Measurements from ENCODE around the gene CRYBB1. TPM values are rescaled to one million over a fixed set of nuclear protein-coding genes. Genes with fewer than 3 reads are reported as not detected.

Gene CRYBB1
- total and polyA plus RNA-seq, 4 donors, result 0.17 to 2.3 (median 0.32) TPM; not detected in 1

DNA sequence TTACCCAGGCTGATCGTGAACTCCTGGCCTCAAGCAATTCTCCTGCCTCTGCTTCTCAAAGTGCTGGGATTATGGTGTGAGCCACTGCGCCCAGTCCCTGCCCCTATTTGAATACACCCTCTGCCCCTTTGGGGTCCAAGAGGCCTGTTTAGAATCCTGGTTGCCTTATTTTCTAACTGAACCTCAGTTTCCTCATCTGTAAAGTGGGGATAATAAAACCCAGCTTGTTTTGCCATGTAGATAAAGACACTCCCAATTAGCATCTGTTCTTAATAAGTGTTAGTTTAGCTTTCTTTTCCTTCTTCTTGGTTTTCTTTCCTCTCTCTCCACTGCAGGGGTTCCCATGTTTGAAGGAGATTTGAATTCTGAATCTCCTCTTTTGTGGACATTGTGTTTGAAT, 44.3 kb upstream of the CRYBB1 start:
- H3K27ac ChIP-seq (ENCODE audit: low read depth in 1 of 2, low read length in 2 of 2), result no peak overlapping the region
- 84% methylated on average over 2 of the region's 2 CpGs for WGBS
- TF ChIP-seq, protein P1, sequence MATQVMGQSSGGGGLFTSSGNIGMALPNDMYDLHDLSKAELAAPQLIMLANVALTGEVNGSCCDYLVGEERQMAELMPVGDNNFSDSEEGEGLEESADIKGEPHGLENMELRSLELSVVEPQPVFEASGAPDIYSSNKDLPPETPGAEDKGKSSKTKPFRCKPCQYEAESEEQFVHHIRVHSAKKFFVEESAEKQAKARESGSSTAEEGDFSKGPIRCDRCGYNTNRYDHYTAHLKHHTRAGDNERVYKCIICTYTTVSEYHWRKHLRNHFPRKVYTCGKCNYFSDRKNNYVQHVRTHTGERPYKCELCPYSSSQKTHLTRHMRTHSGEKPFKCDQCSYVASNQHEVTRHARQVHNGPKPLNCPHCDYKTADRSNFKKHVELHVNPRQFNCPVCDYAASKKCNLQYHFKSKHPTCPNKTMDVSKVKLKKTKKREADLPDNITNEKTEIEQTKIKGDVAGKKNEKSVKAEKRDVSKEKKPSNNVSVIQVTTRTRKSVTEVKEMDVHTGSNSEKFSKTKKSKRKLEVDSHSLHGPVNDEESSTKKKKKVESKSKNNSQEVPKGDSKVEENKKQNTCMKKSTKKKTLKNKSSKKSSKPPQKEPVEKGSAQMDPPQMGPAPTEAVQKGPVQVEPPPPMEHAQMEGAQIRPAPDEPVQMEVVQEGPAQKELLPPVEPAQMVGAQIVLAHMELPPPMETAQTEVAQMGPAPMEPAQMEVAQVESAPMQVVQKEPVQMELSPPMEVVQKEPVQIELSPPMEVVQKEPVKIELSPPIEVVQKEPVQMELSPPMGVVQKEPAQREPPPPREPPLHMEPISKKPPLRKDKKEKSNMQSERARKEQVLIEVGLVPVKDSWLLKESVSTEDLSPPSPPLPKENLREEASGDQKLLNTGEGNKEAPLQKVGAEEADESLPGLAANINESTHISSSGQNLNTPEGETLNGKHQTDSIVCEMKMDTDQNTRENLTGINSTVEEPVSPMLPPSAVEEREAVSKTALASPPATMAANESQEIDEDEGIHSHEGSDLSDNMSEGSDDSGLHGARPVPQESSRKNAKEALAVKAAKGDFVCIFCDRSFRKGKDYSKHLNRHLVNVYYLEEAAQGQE (IDR thresholded peaks at IDR 0.05), result no peak
- H3K9me3 ChIP-seq (ENCODE audit: control insufficient read depth in 4 of 4, low read length in 3 of 4), result no peaks in the 10 kb centered on the region
- no peak for DNase-seq (ENCODE audit: low spot score)
- peaks cover 0 to 8% (median 2%) of the 10 kb centered on the region in 4 donors for H3K27me3 ChIP-seq (ENCODE audit: control insufficient read depth in 4 of 4, insufficient read depth in 4 of 4, low read length in 3 of 4)
- no peak overlapping the region for H3K9ac ChIP-seq (ENCODE audit: low read depth in 1 of 2, low read length in 2 of 2)
- no peak overlapping the region for H3K4me3 ChIP-seq (ENCODE audit: low read depth in 1 of 3, low read length in 3 of 3)
- H3K4me1 ChIP-seq (ENCODE audit: control insufficient read depth in 4 of 4, insufficient read depth in 4 of 4, low read length in 3 of 4), result peaks cover 0 to 4% (median 3%) of the 10 kb centered on the region in 4 donors
- no peaks in the 10 kb centered on the region for H3K36me3 ChIP-seq (ENCODE audit: control insufficient read depth in 4 of 4, insufficient read depth in 3 of 4, low read depth in 1 of 4, low read length in 3 of 4)

DNA sequence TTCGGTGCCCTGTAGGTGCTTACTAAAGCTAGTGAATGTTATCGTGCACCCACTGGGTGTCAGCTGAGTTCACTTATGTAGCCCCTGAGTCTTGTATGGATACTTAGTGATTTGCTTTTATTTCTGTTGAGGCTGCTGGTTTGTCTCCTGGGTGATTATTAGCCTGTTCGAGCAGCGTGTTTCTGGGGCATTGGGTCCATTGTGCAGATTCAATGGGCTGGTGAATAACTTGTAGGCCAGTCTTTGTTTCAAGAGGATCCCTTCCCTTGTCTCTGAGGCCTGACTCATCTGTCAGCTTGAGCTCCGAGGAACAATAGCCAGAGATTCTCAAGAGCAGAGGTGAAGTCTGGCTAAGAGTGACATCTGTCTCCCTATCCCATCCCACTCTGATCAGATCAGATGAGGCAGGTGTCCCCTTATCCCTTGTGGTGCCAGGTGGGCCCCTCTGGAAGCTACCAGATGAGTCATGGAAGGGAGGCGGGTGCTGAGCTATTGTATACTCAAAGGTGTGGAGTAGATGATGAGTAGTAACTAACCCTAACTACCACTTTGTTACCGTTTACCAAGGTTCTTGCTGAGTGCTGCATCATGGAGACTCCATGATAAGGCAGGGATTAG, 43.2 kb upstream of the CRYBB1 start:
- Histone ChIP-seq H3K9ac (ENCODE audit: low read depth in 1 of 2, low read length in 2 of 2) (no peak overlapping the region), H3K27me3 (ENCODE audit: control insufficient read depth in 4 of 4, insufficient read depth in 4 of 4, low read length in 3 of 4) (peaks cover 0 to 8% (median 4%) of the 10 kb centered on the region in 4 donors), H3K4me1 (ENCODE audit: control insufficient read depth in 4 of 4, insufficient read depth in 4 of 4, low read length in 3 of 4) (peaks cover 0 to 4% (median 3%) of the 10 kb centered on the region in 4 donors), H3K4me3 (ENCODE audit: low read depth in 1 of 3, low read length in 3 of 3) (no peak overlapping the region), H3K36me3 (ENCODE audit: control insufficient read depth in 4 of 4, insufficient read depth in 3 of 4, low read depth in 1 of 4, low read length in 3 of 4) (no peaks in the 10 kb centered on the region), H3K27ac (ENCODE audit: low read depth in 1 of 2, low read length in 2 of 2) (no peak overlapping the region), H3K9me3 (ENCODE audit: control insufficient read depth in 4 of 4, low read length in 3 of 4) (no peaks in the 10 kb centered on the region)
- TF ChIP-seq YY1 (IDR thresholded peaks at IDR 0.05) (no peak), FOXA1 (IDR thresholded peaks at IDR 0.05) (no peak), HNF4G (IDR thresholded peaks at IDR 0.05) (no peak), SP1 (IDR thresholded peaks at IDR 0.05) (no peak)
- TF ChIP-seq, protein P2, sequence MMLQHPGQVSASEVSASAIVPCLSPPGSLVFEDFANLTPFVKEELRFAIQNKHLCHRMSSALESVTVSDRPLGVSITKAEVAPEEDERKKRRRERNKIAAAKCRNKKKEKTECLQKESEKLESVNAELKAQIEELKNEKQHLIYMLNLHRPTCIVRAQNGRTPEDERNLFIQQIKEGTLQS (IDR thresholded peaks at IDR 0.05), result no peak
- no peak for DNase-seq (ENCODE audit: low spot score)
- WGBS, result 66% methylated on average over 7 of the region's 7 CpGs

DNA sequence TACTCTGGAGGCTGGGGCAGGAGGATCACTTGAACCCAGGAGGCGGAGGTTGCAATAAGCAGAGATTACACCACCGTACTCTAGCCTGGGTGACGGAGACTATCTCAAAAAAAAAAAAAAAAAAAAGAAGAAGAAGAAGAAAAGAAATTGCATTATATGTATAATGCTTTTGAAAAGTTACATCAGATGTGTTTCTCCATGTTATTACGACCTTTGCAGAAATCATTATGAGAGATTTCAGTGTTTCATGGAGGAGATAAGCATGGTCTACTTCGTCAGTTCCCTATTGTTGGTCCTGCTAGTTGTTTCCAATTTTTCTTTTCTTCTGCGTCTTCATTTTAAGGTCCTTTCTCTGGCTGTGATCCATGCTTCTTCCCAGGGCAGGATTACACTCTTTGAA, 42.5 kb upstream of the CRYBB1 start:
- TF ChIP-seq, protein P3, sequence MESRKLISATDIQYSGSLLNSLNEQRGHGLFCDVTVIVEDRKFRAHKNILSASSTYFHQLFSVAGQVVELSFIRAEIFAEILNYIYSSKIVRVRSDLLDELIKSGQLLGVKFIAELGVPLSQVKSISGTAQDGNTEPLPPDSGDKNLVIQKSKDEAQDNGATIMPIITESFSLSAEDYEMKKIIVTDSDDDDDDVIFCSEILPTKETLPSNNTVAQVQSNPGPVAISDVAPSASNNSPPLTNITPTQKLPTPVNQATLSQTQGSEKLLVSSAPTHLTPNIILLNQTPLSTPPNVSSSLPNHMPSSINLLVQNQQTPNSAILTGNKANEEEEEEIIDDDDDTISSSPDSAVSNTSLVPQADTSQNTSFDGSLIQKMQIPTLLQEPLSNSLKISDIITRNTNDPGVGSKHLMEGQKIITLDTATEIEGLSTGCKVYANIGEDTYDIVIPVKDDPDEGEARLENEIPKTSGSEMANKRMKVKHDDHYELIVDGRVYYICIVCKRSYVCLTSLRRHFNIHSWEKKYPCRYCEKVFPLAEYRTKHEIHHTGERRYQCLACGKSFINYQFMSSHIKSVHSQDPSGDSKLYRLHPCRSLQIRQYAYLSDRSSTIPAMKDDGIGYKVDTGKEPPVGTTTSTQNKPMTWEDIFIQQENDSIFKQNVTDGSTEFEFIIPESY (IDR thresholded peaks at IDR 0.05), result no peak
- TF ChIP-seq, protein P4, sequence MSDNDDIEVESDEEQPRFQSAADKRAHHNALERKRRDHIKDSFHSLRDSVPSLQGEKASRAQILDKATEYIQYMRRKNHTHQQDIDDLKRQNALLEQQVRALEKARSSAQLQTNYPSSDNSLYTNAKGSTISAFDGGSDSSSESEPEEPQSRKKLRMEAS (IDR thresholded peaks at IDR 0.05), result no peak
- TF ChIP-seq HNF4G (IDR thresholded peaks at IDR 0.05) (no peak), YY1 (IDR thresholded peaks at IDR 0.05) (no peak), JUND (IDR thresholded peaks at IDR 0.05) (no peak), TAF1 (conservative IDR thresholded peaks at IDR 0.05) (no peak), NR2F2 (IDR thresholded peaks at IDR 0.05) (no peak), HNF4A (conservative IDR thresholded peaks at IDR 0.05) (no peak), FOXA2 (IDR thresholded peaks at IDR 0.05) (no peak), GABPA (IDR thresholded peaks at IDR 0.05 in 1 of 2, conservative IDR thresholded peaks at IDR 0.05 in 1 of 2) (no peak), FOXA1 (IDR thresholded peaks at IDR 0.05) (no peak)
- TF ChIP-seq, protein P5, sequence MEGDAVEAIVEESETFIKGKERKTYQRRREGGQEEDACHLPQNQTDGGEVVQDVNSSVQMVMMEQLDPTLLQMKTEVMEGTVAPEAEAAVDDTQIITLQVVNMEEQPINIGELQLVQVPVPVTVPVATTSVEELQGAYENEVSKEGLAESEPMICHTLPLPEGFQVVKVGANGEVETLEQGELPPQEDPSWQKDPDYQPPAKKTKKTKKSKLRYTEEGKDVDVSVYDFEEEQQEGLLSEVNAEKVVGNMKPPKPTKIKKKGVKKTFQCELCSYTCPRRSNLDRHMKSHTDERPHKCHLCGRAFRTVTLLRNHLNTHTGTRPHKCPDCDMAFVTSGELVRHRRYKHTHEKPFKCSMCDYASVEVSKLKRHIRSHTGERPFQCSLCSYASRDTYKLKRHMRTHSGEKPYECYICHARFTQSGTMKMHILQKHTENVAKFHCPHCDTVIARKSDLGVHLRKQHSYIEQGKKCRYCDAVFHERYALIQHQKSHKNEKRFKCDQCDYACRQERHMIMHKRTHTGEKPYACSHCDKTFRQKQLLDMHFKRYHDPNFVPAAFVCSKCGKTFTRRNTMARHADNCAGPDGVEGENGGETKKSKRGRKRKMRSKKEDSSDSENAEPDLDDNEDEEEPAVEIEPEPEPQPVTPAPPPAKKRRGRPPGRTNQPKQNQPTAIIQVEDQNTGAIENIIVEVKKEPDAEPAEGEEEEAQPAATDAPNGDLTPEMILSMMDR (IDR thresholded peaks at IDR 0.05; ENCODE audit: low read depth, low read length, missing input control), result no peak
- WGBS, result 81% methylated on average over 6 of the region's 6 CpGs
- no peak overlapping the region for H3K27ac ChIP-seq (ENCODE audit: low read depth in 1 of 2, low read length in 2 of 2)
- no peak for DNase-seq (ENCODE audit: low spot score)
- no peaks in the 10 kb centered on the region for H3K36me3 ChIP-seq (ENCODE audit: control insufficient read depth in 4 of 4, insufficient read depth in 3 of 4, low read depth in 1 of 4, low read length in 3 of 4)
- peaks cover 0 to 4% (median 3%) of the 10 kb centered on the region in 4 donors for H3K4me1 ChIP-seq (ENCODE audit: control insufficient read depth in 4 of 4, insufficient read depth in 4 of 4, low read length in 3 of 4)
- H3K9ac ChIP-seq (ENCODE audit: low read depth in 1 of 2, low read length in 2 of 2), result no peak overlapping the region
- H3K9me3 ChIP-seq (ENCODE audit: control insufficient read depth in 4 of 4, low read length in 3 of 4), result no peaks in the 10 kb centered on the region
- H3K4me3 ChIP-seq (ENCODE audit: low read depth in 1 of 3, low read length in 3 of 3), result no peak overlapping the region
- peaks cover 0 to 8% (median 4%) of the 10 kb centered on the region in 4 donors for H3K27me3 ChIP-seq (ENCODE audit: control insufficient read depth in 4 of 4, insufficient read depth in 4 of 4, low read length in 3 of 4)

Data from liver (tissue), 9 donors.